Measurements from ENCODE around the gene EGFL7.

DNA sequence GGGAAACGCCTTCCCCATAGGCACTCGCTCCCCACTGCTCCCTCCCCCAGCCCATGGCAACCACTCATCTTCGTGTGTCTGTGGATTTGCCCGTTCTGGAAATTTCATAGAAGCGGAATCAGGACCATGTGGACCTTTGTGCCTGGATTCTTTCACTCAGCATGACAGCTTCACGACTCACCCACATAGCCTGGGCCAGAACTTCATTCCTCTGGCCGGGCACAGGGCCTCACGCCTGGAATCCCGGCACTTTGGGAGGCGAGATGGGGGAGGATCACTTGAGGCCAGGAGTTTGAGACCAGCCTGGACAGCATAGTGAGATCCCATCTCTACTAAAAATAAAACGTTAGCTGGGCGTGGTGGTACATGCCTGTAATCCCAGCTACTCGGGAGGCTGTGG, 37.6 kb downstream of the EGFL7 start:
- TF ChIP-seq RELA (CRISPR knock-in tag; IDR thresholded peaks at IDR 0.05; ENCODE audit: borderline replicate concordance): no peak
- TF ChIP-seq, protein P1, sequence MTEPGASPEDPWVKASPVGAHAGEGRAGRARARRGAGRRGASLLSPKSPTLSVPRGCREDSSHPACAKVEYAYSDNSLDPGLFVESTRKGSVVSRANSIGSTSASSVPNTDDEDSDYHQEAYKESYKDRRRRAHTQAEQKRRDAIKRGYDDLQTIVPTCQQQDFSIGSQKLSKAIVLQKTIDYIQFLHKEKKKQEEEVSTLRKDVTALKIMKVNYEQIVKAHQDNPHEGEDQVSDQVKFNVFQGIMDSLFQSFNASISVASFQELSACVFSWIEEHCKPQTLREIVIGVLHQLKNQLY (CRISPR knock-in tag; IDR thresholded peaks at IDR 0.05): no peak
- TF ChIP-seq TCF7 (CRISPR knock-in tag; IDR thresholded peaks at IDR 0.05; ENCODE audit: low read depth): no peak
- TF ChIP-seq, protein P2, sequence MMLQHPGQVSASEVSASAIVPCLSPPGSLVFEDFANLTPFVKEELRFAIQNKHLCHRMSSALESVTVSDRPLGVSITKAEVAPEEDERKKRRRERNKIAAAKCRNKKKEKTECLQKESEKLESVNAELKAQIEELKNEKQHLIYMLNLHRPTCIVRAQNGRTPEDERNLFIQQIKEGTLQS (CRISPR knock-in tag; conservative IDR thresholded peaks at IDR 0.05): no peak
- TF ChIP-seq, protein P3, sequence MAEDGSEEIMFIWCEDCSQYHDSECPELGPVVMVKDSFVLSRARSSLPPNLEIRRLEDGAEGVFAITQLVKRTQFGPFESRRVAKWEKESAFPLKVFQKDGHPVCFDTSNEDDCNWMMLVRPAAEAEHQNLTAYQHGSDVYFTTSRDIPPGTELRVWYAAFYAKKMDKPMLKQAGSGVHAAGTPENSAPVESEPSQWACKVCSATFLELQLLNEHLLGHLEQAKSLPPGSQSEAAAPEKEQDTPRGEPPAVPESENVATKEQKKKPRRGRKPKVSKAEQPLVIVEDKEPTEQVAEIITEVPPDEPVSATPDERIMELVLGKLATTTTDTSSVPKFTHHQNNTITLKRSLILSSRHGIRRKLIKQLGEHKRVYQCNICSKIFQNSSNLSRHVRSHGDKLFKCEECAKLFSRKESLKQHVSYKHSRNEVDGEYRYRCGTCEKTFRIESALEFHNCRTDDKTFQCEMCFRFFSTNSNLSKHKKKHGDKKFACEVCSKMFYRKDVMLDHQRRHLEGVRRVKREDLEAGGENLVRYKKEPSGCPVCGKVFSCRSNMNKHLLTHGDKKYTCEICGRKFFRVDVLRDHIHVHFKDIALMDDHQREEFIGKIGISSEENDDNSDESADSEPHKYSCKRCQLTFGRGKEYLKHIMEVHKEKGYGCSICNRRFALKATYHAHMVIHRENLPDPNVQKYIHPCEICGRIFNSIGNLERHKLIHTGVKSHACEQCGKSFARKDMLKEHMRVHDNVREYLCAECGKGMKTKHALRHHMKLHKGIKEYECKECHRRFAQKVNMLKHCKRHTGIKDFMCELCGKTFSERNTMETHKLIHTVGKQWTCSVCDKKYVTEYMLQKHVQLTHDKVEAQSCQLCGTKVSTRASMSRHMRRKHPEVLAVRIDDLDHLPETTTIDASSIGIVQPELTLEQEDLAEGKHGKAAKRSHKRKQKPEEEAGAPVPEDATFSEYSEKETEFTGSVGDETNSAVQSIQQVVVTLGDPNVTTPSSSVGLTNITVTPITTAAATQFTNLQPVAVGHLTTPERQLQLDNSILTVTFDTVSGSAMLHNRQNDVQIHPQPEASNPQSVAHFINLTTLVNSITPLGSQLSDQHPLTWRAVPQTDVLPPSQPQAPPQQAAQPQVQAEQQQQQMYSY (CRISPR knock-in tag; IDR thresholded peaks at IDR 0.05): no peak
- TF ChIP-seq, protein P4, sequence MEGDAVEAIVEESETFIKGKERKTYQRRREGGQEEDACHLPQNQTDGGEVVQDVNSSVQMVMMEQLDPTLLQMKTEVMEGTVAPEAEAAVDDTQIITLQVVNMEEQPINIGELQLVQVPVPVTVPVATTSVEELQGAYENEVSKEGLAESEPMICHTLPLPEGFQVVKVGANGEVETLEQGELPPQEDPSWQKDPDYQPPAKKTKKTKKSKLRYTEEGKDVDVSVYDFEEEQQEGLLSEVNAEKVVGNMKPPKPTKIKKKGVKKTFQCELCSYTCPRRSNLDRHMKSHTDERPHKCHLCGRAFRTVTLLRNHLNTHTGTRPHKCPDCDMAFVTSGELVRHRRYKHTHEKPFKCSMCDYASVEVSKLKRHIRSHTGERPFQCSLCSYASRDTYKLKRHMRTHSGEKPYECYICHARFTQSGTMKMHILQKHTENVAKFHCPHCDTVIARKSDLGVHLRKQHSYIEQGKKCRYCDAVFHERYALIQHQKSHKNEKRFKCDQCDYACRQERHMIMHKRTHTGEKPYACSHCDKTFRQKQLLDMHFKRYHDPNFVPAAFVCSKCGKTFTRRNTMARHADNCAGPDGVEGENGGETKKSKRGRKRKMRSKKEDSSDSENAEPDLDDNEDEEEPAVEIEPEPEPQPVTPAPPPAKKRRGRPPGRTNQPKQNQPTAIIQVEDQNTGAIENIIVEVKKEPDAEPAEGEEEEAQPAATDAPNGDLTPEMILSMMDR (IDR thresholded peaks at IDR 0.05): no peak
- TF ChIP-seq, protein P5, sequence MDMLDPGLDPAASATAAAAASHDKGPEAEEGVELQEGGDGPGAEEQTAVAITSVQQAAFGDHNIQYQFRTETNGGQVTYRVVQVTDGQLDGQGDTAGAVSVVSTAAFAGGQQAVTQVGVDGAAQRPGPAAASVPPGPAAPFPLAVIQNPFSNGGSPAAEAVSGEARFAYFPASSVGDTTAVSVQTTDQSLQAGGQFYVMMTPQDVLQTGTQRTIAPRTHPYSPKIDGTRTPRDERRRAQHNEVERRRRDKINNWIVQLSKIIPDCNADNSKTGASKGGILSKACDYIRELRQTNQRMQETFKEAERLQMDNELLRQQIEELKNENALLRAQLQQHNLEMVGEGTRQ (CRISPR knock-in tag; IDR thresholded peaks at IDR 0.05): no peak
- no peak for TF ChIP-seq SP1 (CRISPR knock-in tag; conservative IDR thresholded peaks at IDR 0.05)
- TF ChIP-seq, protein P6, sequence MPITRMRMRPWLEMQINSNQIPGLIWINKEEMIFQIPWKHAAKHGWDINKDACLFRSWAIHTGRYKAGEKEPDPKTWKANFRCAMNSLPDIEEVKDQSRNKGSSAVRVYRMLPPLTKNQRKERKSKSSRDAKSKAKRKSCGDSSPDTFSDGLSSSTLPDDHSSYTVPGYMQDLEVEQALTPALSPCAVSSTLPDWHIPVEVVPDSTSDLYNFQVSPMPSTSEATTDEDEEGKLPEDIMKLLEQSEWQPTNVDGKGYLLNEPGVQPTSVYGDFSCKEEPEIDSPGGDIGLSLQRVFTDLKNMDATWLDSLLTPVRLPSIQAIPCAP (CRISPR knock-in tag; IDR thresholded peaks at IDR 0.05): no peak
- no peak for TF ChIP-seq GABPB1 (CRISPR knock-in tag; IDR thresholded peaks at IDR 0.05)
